ENCODE data around the gene JAM3.

DNA sequence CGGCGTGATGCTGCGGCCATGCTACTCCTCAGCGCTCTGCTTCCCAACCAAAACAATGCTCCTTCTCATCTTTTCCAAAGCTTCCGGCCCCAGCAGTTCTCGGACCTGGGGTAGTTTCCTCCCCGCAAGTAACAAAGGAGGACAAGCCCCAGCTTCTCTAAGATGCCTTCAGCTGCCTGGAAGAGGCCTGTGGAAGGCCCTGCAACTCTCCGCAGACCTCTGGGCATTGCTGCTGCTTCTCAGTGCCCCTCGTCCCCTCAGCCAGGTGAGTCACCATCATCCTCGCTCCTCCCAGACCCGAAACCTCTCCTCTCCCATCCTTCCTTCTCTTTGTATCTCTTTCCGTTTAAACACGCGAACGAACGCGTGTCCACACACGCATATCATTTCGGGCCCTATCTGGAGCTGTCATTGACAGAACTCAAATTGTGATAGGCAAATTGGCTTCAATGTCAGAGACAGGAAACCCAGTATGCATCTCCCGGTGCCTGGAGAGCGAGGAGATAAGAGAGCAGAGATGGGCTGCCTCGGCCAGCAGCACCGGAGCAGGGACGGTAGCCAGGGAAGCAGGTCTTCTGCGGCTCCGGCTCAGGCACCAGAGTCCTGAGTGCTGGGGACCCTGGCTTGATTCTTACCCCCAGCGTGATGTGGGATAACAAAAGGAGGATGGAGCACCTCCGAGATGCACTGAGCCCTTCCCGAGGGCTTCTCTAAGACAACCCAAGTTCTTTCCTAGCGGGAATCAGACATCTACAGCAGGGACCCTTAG, 22.0 kb upstream of the JAM3 start:
- TF ChIP-seq, protein P1, sequence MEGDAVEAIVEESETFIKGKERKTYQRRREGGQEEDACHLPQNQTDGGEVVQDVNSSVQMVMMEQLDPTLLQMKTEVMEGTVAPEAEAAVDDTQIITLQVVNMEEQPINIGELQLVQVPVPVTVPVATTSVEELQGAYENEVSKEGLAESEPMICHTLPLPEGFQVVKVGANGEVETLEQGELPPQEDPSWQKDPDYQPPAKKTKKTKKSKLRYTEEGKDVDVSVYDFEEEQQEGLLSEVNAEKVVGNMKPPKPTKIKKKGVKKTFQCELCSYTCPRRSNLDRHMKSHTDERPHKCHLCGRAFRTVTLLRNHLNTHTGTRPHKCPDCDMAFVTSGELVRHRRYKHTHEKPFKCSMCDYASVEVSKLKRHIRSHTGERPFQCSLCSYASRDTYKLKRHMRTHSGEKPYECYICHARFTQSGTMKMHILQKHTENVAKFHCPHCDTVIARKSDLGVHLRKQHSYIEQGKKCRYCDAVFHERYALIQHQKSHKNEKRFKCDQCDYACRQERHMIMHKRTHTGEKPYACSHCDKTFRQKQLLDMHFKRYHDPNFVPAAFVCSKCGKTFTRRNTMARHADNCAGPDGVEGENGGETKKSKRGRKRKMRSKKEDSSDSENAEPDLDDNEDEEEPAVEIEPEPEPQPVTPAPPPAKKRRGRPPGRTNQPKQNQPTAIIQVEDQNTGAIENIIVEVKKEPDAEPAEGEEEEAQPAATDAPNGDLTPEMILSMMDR (IDR thresholded peaks at IDR 0.05), result no peak
- TF ChIP-seq ZFX (IDR thresholded peaks at IDR 0.05; ENCODE audit: borderline replicate concordance), result no peak

Measured in 22Rv1 (cell line).